DMS79 treated with DMSO at 0.1 percent for 48 hours (cell line): ENCODE measurements around the gene RGS12.

Source experiments
- DNase-seq: peaks from one replicate; lab custom pipeline; 2025; lab: John Stamatoyannopoulos, UW

Gene RGS12

GRCh38 chr4:3280466-3280865 is 12.4 kb upstream of the RGS12 start:
- no peak for DNase-seq

GRCh38 chr4:3283483-3283882 is 9.3 kb upstream of the RGS12 start:
- DNase-seq: no peak

GRCh38 chr4:3283916-3284315 is 8.9 kb upstream of the RGS12 start:
- no peak for DNase-seq

GRCh38 chr4:3284734-3285557 is 7.9 kb upstream of the RGS12 start:
- DNase-seq: no peak

- DNase-seq: no peak
Measured at GRCh38 chr4:3285558-3286334, 7.1 kb upstream of the RGS12 start.

- no peak for DNase-seq
Measured at GRCh38 chr4:3286335-3287175, 6.3 kb upstream of the RGS12 start.

GRCh38 chr4:3287271-3287971 is 5.4 kb upstream of the RGS12 start:
- no peak for DNase-seq

- DNase-seq: no peak
Measured at GRCh38 chr4:3287972-3288570, 4.8 kb upstream of the RGS12 start.

GRCh38 chr4:3288571-3289094 is 4.2 kb upstream of the RGS12 start:
- no peak for DNase-seq

GRCh38 chr4:3290476-3290875 is 2.3 kb upstream of the RGS12 start:
- peak; percentile 23 for DNase-seq

GRCh38 chr4:3290889-3291321 is 1.9 kb upstream of the RGS12 start:
- DNase-seq: peak; percentile 23

- peak; percentile 54 for DNase-seq
Measured at GRCh38 chr4:3291411-3291968, 1.3 kb upstream of the RGS12 start.

GRCh38 chr4:3291969-3292570 is 751 bp upstream of the RGS12 start:
- no peak for DNase-seq

GRCh38 chr4:3293401-3294391 is 875 bp downstream of the RGS12 start:
- DNase-seq: no peak

GRCh38 chr4:3294401-3295241 is 1.8 kb downstream of the RGS12 start:
- no peak for DNase-seq

- no peak for DNase-seq
Measured at GRCh38 chr4:3295837-3296624, 3.2 kb downstream of the RGS12 start.

- DNase-seq: no peak
Measured at GRCh38 chr4:3296651-3297050, 3.8 kb downstream of the RGS12 start.
